Activated CD8-positive, alpha-beta memory T cell treated with anti-CD3 and anti-CD28 coated beads, Interleukin-2, amount 50 U/mL, for 48 hours (primary cell): ENCODE results near the gene SBNO1.
A peak's percentile ranks its signal among the peaks of the same experiment; 100 is the strongest.
"Not testable (repeated sequence)": the region's sequence is repeated elsewhere in the genome, so short reads cannot be mapped to it uniquely, and the experiment has no call there.

Experiments
- DNase-seq: peaks from one replicate; pipeline ENCODE4 v3.0.0-alpha.2; 2020

Gene SBNO1

GRCh38 chr12:123337070-123337469 lies 27.6 kb downstream of the SBNO1 start:
- no peak for DNase-seq

DNA sequence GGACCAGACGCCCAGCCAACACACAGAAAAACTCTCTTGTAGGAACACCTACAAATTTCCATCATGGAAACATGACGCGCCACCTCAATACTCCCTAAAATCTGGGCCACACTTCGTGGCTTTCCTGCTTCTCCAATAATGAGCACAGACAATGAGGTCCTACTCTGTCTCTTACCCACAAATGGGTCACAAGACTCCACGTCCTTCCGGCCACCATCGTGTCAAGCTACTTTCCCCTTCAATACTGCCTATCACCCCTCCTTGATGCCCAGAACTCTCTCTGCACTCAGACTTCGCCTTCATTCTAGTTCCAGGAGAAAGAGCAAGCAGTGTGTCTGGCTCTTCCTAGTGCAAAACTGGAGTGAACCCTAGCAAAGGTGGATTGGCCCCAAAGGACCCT lies 28.1 kb downstream of the SBNO1 start:
- DNase-seq = no peak

- DNase-seq = no peak
Measured at GRCh38 chr12:123335490-123335889, 29.2 kb downstream of the SBNO1 start.

- no peak for DNase-seq
Measured at GRCh38 chr12:123329799-123330198, 34.8 kb downstream of the SBNO1 start.

GRCh38 chr12:123319826-123320225 lies 44.8 kb downstream of the SBNO1 start:
- no peak for DNase-seq

GRCh38 chr12:123319273-123319672 lies 45.4 kb downstream of the SBNO1 start:
- no peak for DNase-seq

DNA sequence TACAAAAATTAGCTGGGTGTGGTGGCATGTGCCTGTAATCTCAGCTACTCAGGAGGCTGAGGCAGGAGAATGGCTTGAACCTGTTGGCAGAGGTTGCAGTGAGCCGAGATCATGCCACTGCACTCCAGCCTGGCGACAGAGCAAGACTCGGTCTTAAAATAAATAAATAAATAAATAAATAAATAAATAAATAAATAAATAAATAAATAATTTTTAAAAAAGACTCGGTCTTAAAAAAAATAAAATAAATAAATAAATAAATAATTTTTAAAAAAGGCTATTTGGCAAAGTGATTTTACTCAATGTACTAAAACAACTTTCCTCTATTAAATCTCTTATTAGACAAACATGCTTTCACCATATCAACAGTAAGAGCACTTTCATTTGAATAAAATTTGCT lies 51.6 kb downstream of the SBNO1 start:
- DNase-seq = not testable (repeated sequence)

- DNase-seq = no peak
Measured at GRCh38 chr12:123306200-123306599, 58.4 kb downstream of the SBNO1 start.

DNA sequence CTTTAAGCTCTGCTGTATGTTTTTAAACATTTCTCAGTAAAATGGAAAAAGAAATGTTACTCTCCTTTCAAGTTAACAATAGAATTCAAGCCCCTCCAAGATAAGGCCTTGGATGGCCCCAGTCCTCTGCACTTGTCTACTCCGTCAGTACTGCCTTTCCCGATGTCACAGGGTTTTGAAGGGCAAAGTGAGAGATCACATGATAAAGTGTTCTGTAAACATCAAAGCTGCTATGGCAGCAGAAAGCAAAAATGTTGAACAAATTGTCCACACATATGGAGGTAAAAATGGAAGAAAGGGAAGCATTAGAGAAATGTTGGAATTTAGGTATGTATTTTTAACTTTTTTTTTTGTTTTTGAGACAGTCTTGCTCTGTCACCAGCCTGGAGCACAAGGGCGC lies 59.5 kb downstream of the SBNO1 start:
- DNase-seq = no peak

GRCh38 chr12:123293178-123293760 lies 71.4 kb downstream of the SBNO1 start:
- DNase-seq = no peak

DNA sequence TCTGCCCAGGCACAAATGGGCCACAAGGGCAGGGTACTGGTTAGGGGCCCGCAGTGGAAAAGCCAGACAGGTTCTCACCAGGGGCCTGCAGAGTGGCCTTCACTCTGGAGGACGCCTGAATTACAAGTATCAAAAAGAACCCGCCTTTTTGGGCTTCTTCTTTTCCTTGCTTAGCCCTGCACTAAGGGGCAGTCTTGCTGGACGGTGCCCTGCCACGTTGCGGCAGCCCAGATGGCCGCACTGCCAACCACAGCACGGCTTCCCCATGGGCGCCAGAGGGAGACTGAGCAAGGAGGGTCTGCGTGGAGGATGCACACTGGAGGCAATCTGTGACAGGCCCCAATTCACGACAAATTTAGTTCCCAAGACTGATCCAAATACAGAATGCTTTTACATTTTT lies 74.7 kb downstream of the SBNO1 start:
- no peak for DNase-seq

- DNase-seq = no peak
Measured at GRCh38 chr12:123288751-123289346, 75.8 kb downstream of the SBNO1 start.

- no peak for DNase-seq
Measured at GRCh38 chr12:123286652-123287373, 77.8 kb downstream of the SBNO1 start.

- DNase-seq = no peak
Measured at GRCh38 chr12:123284669-123285068, 80.0 kb downstream of the SBNO1 start.

DNA sequence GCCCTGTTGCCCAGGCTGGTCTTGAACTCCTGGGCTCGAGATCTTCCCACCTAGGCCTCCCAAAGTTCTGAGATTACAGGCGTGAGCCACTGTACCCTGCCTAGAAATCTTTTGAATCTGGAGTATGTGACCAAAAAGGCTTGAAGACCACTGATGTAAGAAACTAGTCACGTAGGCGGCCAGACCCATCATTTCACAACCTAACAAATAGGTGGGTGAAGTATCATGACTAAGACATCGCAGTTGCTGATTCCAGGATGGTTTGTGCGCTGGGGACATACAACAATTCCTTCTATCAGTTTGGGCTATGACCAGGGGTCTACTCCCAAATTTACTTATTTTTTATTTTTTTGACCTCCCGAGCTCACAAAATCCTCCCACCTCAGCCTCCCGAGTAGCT lies 81.2 kb downstream of the SBNO1 start:
- DNase-seq = no peak

DNA sequence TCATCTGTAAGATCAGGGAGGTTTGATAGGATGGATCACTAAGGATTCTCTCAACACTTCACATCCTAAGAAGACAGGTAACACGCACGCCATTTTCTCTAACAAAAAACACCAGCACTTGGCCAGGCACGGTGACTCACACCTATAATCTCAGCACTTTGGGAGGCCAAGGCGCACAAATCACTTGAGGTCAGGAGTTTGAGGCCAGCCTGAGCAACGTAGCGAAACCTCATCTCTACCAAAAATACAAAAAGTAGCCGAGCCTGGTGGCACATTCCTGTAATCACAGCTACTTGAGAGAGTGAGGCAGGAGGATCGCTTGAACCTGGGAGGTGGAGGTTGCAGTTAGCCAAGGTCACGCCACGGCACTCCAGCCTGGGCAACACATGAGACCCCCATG lies 82.5 kb downstream of the SBNO1 start:
- no peak for DNase-seq

DNA sequence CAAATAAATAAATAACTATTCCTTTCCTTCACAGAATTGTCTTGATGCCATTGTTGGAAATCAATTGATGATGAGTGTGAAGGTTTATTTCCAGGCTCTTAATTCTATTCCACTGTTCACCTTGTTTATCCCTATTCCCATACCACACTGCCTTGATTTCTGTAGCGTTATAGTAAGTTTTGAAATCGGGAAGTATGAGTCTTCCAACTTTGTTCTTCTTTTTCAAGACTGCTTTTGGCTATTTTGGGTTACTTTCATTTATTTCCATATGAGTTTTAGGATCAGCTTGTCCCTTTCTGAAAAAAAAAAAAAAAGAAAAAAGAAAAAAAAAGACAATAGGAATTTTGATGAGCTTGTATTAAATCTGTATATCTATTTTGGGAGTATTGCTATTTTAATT lies 83.7 kb downstream of the SBNO1 start:
- no peak for DNase-seq

GRCh38 chr12:123278101-123278627 lies 86.5 kb downstream of the SBNO1 start:
- no peak for DNase-seq

DNA sequence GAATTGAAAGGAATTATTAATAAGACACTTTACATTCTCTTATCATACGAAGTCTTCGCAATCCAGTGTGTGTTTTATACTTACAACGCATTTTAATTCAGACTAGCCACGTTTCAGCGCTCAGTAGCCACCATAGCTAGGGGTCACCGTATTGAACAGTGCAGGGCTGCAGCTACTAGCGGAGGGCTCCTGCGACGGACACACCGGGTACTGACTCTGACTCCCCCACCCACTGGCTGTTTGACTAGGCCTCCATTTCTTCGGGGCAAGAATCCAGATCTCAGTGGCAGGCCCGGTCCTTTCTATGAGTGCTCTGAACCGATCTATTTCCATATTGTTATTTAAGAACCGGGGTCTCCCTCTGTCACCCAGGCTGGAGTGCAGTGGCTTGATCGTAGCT lies 91.5 kb downstream of the SBNO1 start:
- DNase-seq = no peak

GRCh38 chr12:123271001-123271668 lies 93.5 kb downstream of the SBNO1 start:
- peak; percentile 87 for DNase-seq

DNA sequence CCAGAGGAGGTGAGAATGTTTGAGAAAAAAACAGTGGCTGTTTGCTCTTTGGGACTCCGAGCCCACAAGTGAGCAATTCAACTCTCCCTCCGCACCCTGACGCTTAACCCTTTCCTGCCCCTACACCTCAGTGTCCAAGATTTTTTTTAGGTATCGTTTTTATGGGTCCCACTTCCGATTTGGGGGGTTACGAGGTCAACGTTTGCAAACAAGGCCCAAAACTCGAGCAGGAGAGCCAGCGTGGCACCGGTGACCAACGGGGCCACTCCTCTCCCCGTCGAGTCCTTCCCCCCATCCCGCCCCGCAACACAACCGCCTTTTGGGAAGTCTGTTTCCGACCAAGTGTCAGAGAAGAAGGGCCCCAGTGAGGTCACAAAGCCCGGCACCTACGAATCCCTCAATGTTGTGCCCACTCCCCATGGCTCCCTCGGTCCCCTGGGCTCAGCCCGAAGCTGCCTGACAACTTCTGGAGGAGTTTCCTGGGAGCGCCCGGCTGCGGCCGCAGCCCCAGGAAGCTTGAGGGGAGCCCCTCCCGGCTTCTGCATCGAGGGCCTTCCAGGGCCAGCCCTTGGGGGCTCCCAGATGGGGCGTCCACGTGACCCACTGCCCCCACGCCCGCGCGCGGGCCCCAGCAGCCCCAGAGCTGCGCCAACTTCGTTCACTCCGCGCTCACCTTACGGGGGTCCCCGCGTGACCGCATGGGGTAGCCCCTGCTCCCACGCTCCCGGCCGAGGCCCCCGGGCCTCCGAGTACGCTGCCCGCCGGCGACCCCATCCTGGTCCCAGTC lies 94.2 kb downstream of the SBNO1 start:
- peak; percentile 71 for DNase-seq

- no peak for DNase-seq
Measured at GRCh38 chr12:123269896-123270213, 94.8 kb downstream of the SBNO1 start.

DNA sequence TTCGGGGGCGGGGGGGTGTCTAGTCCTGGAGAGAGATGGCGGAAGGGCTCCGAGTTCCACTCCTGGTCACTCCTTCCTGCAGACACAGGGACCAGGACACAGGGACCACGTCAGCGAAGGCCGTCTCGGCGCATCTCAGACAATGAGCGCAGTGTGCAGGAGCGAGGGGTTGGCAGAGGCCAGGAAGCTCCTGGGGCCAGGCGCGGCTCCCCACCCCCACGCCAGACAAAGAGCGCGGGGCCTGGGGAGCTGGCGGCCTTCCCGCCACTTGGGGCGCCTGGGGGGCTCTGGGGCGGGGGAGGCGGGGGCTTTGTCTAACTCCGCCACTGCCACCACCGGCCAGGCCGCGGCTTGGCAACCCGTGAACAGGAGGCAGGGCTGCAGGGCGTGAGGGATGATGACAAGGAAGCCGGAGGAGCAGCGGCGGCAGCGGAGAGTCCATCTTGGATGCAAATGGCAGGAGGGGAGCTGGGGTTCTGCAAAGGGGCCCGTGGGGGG lies 95.2 kb downstream of the SBNO1 start:
- peak; percentile 75 for DNase-seq
